K562 (cell line): ENCODE results near the gene CCR8. TPM values are rescaled to one million over a fixed set of nuclear protein-coding genes. Genes with fewer than 3 reads are reported as not detected.
A peak's percentile ranks its signal among the peaks of the same experiment; 100 is the strongest.

Source experiments
- ATAC-seq: fragments of 200-7000 bp; cut with Tn5 transposase; 3 replicates; pipeline ENCODE4 v1.9.1; 2020; ENCODE audit warnings: moderate library complexity
- BruUV-seq: library from RNA; stranded (reverse); fragments of 400-500 nt; replicated peaks from 2 replicates; lab custom pipeline; 2021; lab: Mats Ljungman, UMichigan
- CTCF ChIA-PET: fragments of 300-600 bp; formaldehyde crosslinking; extraction: SDS; loops from one replicate; lab custom pipeline; 2021; ENCODE audit warnings: low intra/inter-chr PET ratio; lab: Yijun Ruan, JAX
- POLR2A ChIA-PET: fragments of 300-600, 350-650 bp; sonication (Branson Sonifier 250); formaldehyde crosslinking; extraction: SDS; loops from one replicate; lab custom pipeline; 2021; ENCODE audit warnings: antibody characterized with exemption, inconsistent platforms; lab: Yijun Ruan, JAX
- DNase-seq, 4 experiments: peaks; one replicate each; pipeline versions ENCODE4 v3.0.0 to v3.0.0-alpha.2; 2011 to 2018; ENCODE audit warnings: low spot score in 3 of 4, mixed read lengths in 3 of 4; ENCODE audit errors: extremely low read depth in 1 of 4
- FAIRE-seq: peaks from 2 replicates; lab custom pipeline; 2011; peaks lifted over from hg19 to GRCh38; lab: Jason Lieb, UNC
- H2AFZ ChIP-seq: 2 replicates; pipeline ENCODE4 v1.6.0; 2011; ENCODE audit warnings: low read depth, low read length, control low read depth, inconsistent platforms
- H3K27ac ChIP-seq: fragments of 200-600 bp; 3 replicates; pipeline ENCODE4 v1.8.0; 2011; ENCODE audit warnings: low read depth, mild to moderate bottlenecking, control low read depth, inconsistent platforms, low read length, moderate library complexity, mixed read lengths; ENCODE audit errors: extremely low read depth
- H3K27me3 ChIP-seq, 2 experiments: fragments of 300-600 bp in 1 of 2; 2 replicates in 1 of 2; 3 replicates in 1 of 2; pipeline versions ENCODE4 v1.6.0 to v1.8.0; 2011; ENCODE audit warnings: inconsistent platforms in 2 of 2, low read length in 2 of 2, mild to moderate bottlenecking in 1 of 2, mixed read lengths in 1 of 2, moderate library complexity in 1 of 2; ENCODE audit not compliant: control insufficient read depth in 2 of 2, insufficient read depth in 2 of 2
- H3K36me3 ChIP-seq: fragments of 300-600 bp; 3 replicates; pipeline ENCODE4 v1.8.0; 2011; ENCODE audit warnings: mild to moderate bottlenecking, low read length, inconsistent platforms; ENCODE audit not compliant: control insufficient read depth, insufficient read depth
- H3K4me1 ChIP-seq, 2 experiments: fragments of 200-600 bp in 1 of 2; replicated peaks in 1 of 2; 2 replicates in 1 of 2; 3 replicates in 1 of 2; pipeline versions ENCODE4 v1.5.1 to v1.8.0; 2011; ENCODE audit warnings: inconsistent platforms in 2 of 2, low read length in 2 of 2, mild to moderate bottlenecking in 1 of 2, mixed read lengths in 1 of 2, moderate library complexity in 1 of 2; ENCODE audit not compliant: control insufficient read depth in 2 of 2, insufficient read depth in 2 of 2
- H3K4me2 ChIP-seq: 2 replicates; pipeline ENCODE4 v1.6.1; 2011; ENCODE audit warnings: low read length, control low read depth, inconsistent platforms, mixed read lengths; ENCODE audit not compliant: insufficient read depth
- H3K4me3 ChIP-seq: fragments of 200-600 bp; sonication (generic), shearing (Covaris generic); 2 replicates; pipeline ENCODE4 v1.5.1; 2016; ENCODE audit warnings: control low read depth, inconsistent platforms
- H3K79me2 ChIP-seq: fragments of 200-600 bp; 3 replicates; pipeline ENCODE4 v1.8.0; 2011; ENCODE audit warnings: low read length, inconsistent platforms; ENCODE audit not compliant: control insufficient read depth, insufficient read depth
- H3K9ac ChIP-seq, 2 experiments: 2 replicates each; pipeline versions ENCODE4 v1.6.0 to v1.6.1; 2011; ENCODE audit warnings: low read depth in 2 of 2, low read length in 2 of 2, control low read depth in 1 of 2, inconsistent platforms in 1 of 2, mild to moderate bottlenecking in 1 of 2, mixed read lengths in 1 of 2; ENCODE audit not compliant: insufficient read depth in 1 of 2
- H3K9me1 ChIP-seq: one replicate; pipeline ENCODE4 v1.6.0; 2011; ENCODE audit warnings: inconsistent platforms, mild to moderate bottlenecking, low read length, moderate library complexity; ENCODE audit not compliant: control insufficient read depth, insufficient read depth
- H3K9me3 ChIP-seq: replicated peaks from 2 replicates; pipeline ENCODE4 v1.5.1; 2011; ENCODE audit warnings: low read depth, low read length, inconsistent platforms; ENCODE audit not compliant: control insufficient read depth, insufficient read depth
- H4K20me1 ChIP-seq: replicated peaks from 2 replicates; pipeline ENCODE4 v1.6.1; 2011; ENCODE audit warnings: low read length, inconsistent platforms, mixed read lengths; ENCODE audit not compliant: control insufficient read depth, insufficient read depth
- EHMT2 ChIP-seq: fragments of 450-650 bp; IDR thresholded peaks from 2 replicates; pipeline ENCODE4 v1.6.1; 2018; ENCODE audit warnings: antibody characterized with exemption
- HEY1 ChIP-seq: fragments of 250-450 bp; sonication (Bioruptor Pico); IDR thresholded peaks from 2 replicates; pipeline ENCODE4 v1.5.0; 2020; ENCODE audit warnings: mild to moderate bottlenecking, moderate library complexity, borderline replicate concordance
- KLF13 ChIP-seq: fragments of 450-650 bp; IDR thresholded peaks from 2 replicates; pipeline ENCODE4 v1.6.1; 2016; ENCODE audit warnings: missing genetic modification characterization, low read depth, mild to moderate bottlenecking, missing compliant biosample characterization, moderate library complexity, borderline replicate concordance
- MTA1 ChIP-seq: fragments of 450-650 bp; IDR thresholded peaks from 2 replicates; pipeline ENCODE4 v1.6.1; 2017; ENCODE audit warnings: borderline replicate concordance
- MTA3 ChIP-seq: fragments of 450-650 bp; formaldehyde crosslinking; IDR thresholded peaks from 2 replicates; pipeline ENCODE4 v1.6.1; 2017; ENCODE audit warnings: mild to moderate bottlenecking, borderline replicate concordance
- RAD51 ChIP-seq: fragments of 450-650 bp; IDR thresholded peaks from 2 replicates; pipeline ENCODE4 v1.7.1; 2016; ENCODE audit warnings: low read depth, mild to moderate bottlenecking, borderline replicate concordance
- SMARCC2 ChIP-seq: fragments of 450-650 bp; IDR thresholded peaks from 2 replicates; pipeline ENCODE4 v1.6.1; 2017; ENCODE audit warnings: antibody characterized with exemption, moderate library complexity, mild to moderate bottlenecking, low read depth
- ZBTB17 ChIP-seq: fragments of 450-650 bp; formaldehyde crosslinking; IDR thresholded peaks from 2 replicates; pipeline ENCODE4 v1.4.0; 2020; ENCODE audit warnings: mild to moderate bottlenecking
- WGBS: fragments of 100-300 bp; shearing (Covaris generic); methylation state at CpG from one replicate; pipeline ENCODE4 v1.1.6; 2016; ENCODE audit warnings: low coverage, mixed read lengths; ENCODE audit not compliant: insufficient coverage; ENCODE audit errors: missing lambda C conversion rate; 5-methylcytosine and 5-hydroxymethylcytosine counted together
- in situ Hi-C: fragments of 300-500 bp; cut with MboI; formaldehyde crosslinking; loops from 4 replicates; pipeline ENCODE4 v1.15.0; 2018; ENCODE audit warnings: inconsistent platforms, mixed read lengths
- intact Hi-C: fragments of 100-400 bp; cut with micrococcal nuclease; formaldehyde crosslinking; loops from 2 replicates; pipeline ENCODE4 v1.14.2; 2022
- polyA plus RNA-seq, 8 experiments: library from polyadenylated mRNA; depleted of rRNA in 4 of 8; stranded (reverse) in 5 of 8; unstranded in 3 of 8; fragments of >200 nt; fragmentation: Nextera tagmentation in 2 of 8; fragmentation: Illumina TruSeq in 1 of 8; extraction: Ambion mirVana in 2 of 8; extraction: Trizol in 1 of 8; gene quantifications; 2 replicates each; pipeline versions ENCODE4 v1.2.1 to v1.2.3, GENCODE V29; 2011 to 2014; ENCODE audit warnings: inconsistent platforms in 1 of 8, missing spikeins in 1 of 8
- total RNA-seq, 7 experiments: library from RNA; depleted of rRNA in 6 of 7; stranded (reverse); fragments of >200 nt in 6 of 7; fragmentation: Illumina TruSeq in 2 of 7; extraction: Trizol in 2 of 7; gene quantifications; 2 replicates each; pipeline versions ENCODE4 v1.2.1 to v1.2.3, GENCODE V29; 2011 to 2021; ENCODE audit warnings: low replicate concordance in 1 of 7
- TF ChIP-seq, protein P1 (sequence below): fragments of 450-650 bp; IDR thresholded peaks from one replicate; pipeline ENCODE4 v1.6.1; 2018; ENCODE audit warnings: mild to moderate bottlenecking, moderate library complexity; ENCODE audit not compliant: partially characterized antibody
- TF ChIP-seq, protein P2 (sequence below): sonication (generic); formaldehyde crosslinking; IDR thresholded peaks from 2 replicates; pipeline ENCODE4 v1.8.0; 2022; ENCODE audit warnings: mild to moderate bottlenecking, missing genetic modification reagents

CCR8 gene
- total and polyA plus RNA-seq, 9 of the 15 experiments (the other 6 are each of a cell fraction or from before 2014, with no cell fraction given) = not detected

DNA sequence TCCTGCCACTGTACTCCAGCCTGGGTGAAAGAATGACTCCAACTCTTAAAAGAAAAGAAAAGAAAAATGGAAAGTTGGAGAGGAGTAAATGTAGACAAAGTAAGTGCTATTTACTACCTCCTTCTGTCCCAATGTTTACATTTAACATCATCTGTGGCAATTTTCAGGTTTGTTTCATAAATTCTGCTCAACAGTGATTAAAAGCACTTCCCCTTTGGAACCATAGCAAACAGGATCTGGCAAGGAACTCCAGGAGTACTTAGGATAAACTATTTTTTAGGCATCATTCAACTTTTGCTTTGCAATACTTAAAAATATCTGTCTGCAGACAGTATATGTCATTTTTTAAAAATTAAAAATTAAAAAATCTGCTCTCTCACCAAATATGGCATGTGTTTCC, 44.2 kb upstream of the CCR8 start (continued):
- no peak for TF ChIP-seq MTA3

DNA sequence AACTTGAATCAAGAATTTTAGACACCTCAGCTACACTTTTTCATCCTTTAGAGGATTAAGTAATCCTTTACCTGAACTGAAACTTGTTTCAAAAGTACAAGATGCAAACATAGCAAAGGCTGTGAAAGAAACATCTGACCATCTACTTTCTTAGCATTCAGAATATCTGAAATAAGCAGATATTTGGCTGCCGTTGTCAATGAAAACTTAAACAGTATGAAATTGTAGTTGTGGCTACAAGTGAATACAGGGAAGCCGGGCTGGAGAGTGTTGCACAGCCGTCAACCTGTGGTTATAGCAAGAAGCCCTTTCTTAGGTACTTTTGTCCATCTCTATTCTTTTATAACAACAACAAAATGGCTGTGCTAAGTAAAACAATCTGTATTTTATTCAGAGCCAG, 42.7 kb upstream of the CCR8 start:
- Histone ChIP-seq H3K4me1 (peaks cover 3 to 21% of the 10 kb centered on the region in 2 experiments; a peak in 3 of 5 replicates), H3K4me2 (no peak overlapping the region), H4K20me1 (no peaks in the 10 kb centered on the region), H3K9me1 (no peaks in the 10 kb centered on the region), H3K4me3 (no peak overlapping the region), H3K9me3 (no peaks in the 10 kb centered on the region), H2AFZ (peak overlapping the region; percentile 13), H3K36me3 (no peaks in the 10 kb centered on the region), H3K27ac (no peak overlapping the region), H3K9ac (no peak overlapping the region), H3K27me3 (peaks cover 0 to 8% of the 10 kb centered on the region in 2 experiments; a peak in 2 of 5 replicates), H3K79me2 (no peaks in the 10 kb centered on the region)
- in situ Hi-C loops (loop anchor here (5.0 kb wide), 2 partner anchors 99 to 159 kb away; no protein-coding TSS in a partner anchor), intact Hi-C loops (no loop called here)
- CTCF ChIA-PET = interaction anchor here (0.9 to 3.8 kb wide), 4 partner anchors 97 to 212 kb away, joined by 4 to 63 read pairs (median 24); no protein-coding TSS in a partner anchor
- TF ChIP-seq SMARCC2 = no peak
- no peak for TF ChIP-seq MTA1
- TF ChIP-seq EHMT2 = no peak
- TF ChIP-seq, protein P1, sequence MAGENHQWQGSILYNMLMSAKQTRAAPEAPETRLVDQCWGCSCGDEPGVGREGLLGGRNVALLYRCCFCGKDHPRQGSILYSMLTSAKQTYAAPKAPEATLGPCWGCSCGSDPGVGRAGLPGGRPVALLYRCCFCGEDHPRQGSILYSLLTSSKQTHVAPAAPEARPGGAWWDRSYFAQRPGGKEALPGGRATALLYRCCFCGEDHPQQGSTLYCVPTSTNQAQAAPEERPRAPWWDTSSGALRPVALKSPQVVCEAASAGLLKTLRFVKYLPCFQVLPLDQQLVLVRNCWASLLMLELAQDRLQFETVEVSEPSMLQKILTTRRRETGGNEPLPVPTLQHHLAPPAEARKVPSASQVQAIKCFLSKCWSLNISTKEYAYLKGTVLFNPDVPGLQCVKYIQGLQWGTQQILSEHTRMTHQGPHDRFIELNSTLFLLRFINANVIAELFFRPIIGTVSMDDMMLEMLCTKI = no peak
- no peak for TF ChIP-seq RAD51
- TF ChIP-seq, protein P2, sequence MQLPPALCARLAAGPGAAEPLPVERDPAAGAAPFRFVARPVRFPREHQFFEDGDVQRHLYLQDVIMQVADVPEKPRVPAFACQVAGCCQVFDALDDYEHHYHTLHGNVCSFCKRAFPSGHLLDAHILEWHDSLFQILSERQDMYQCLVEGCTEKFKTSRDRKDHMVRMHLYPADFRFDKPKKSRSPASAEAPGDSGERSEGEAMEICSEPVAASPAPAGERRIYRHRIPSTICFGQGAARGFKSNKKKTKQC = no peak
- no peak for TF ChIP-seq KLF13
- no peak for TF ChIP-seq HEY1
- no peak for TF ChIP-seq ZBTB17 (CRISPR knock-in tag)
- 62% methylated on average over 3 of the region's 3 CpGs for WGBS
- ATAC-seq = no peak
- no peak for FAIRE-seq
- no peak for DNase-seq
- POLR2A ChIA-PET = interaction anchor here (1.0 to 2.0 kb wide), 3 partner anchors 92 to 120 kb away, joined by 5 to 17 read pairs (median 6); partner anchors contain the start of gene RPSA
- no TSS peak for BruUV-seq
